ENCODE measurements around the gene TNFRSF18.
A peak's percentile ranks its signal among the peaks of the same experiment; 100 is the strongest.

Gene TNFRSF18

GRCh38 chr1:1175221-1176062 is 30.9 kb downstream of the TNFRSF18 start:
- DNase-seq, result peak; percentile 67

- no peak for DNase-seq
These were observed 32.5 kb downstream of the TNFRSF18 start, which contains the start of gene TTLL10 for GRCh38 chr1:1173793-1174415. TSS of gene TTLL10 (plus strand) at chr1:1173880. CDS start at chr1:1179216, 5,336 bp downstream.

GRCh38 chr1:1173061-1173792 is 33.2 kb downstream of the TNFRSF18 start:
- DNase-seq, result no peak

GRCh38 chr1:1171546-1172340 is 34.6 kb downstream of the TNFRSF18 start:
- no peak for DNase-seq

- no peak for DNase-seq
These were observed 35.2 kb downstream of the TNFRSF18 start for GRCh38 chr1:1171161-1171545.

- no peak for DNase-seq
These were observed 35.9 kb downstream of the TNFRSF18 start for GRCh38 chr1:1170215-1171091.

- DNase-seq, result no peak
These were observed 36.8 kb downstream of the TNFRSF18 start for GRCh38 chr1:1169429-1170214.

GRCh38 chr1:1168451-1169411 is 37.7 kb downstream of the TNFRSF18 start:
- no peak for DNase-seq

- no peak for DNase-seq
These were observed 38.4 kb downstream of the TNFRSF18 start for GRCh38 chr1:1167841-1168450.

GRCh38 chr1:1167398-1167821 is 39.0 kb downstream of the TNFRSF18 start:
- no peak for DNase-seq

GRCh38 chr1:1166642-1167397 is 39.6 kb downstream of the TNFRSF18 start:
- DNase-seq, result no peak

GRCh38 chr1:1165900-1166421 is 40.4 kb downstream of the TNFRSF18 start:
- DNase-seq, result no peak

- no peak for DNase-seq
These were observed 40.9 kb downstream of the TNFRSF18 start for GRCh38 chr1:1165485-1165884.

- no peak for DNase-seq
These were observed 41.5 kb downstream of the TNFRSF18 start for GRCh38 chr1:1164701-1165451.

GRCh38 chr1:1164361-1164700 is 42.1 kb downstream of the TNFRSF18 start:
- DNase-seq, result no peak

GRCh38 chr1:1163538-1164070 is 42.8 kb downstream of the TNFRSF18 start:
- DNase-seq, result no peak
